GM12878 (cell line): ENCODE measurements around the gene MMP19. TPM values are rescaled to one million over a fixed set of nuclear protein-coding genes. Genes with fewer than 3 reads are reported as not detected.

Source experiments
- polyA plus RNA-seq, 11 experiments: library from polyadenylated mRNA; depleted of rRNA in 4 of 11; unstranded in 6 of 11; stranded (reverse) in 5 of 11; fragments of >200 nt; fragmentation: Nextera tagmentation in 4 of 11; fragmentation: Illumina TruSeq in 1 of 11; extraction: Ambion mirVana in 4 of 11; extraction: Trizol in 1 of 11; gene quantifications; 1 replicate in 1 of 11; 2 replicates in 10 of 11; pipeline versions ENCODE4 v1.2.1 to v1.2.3, GENCODE V29; 2011 to 2016; ENCODE audit warnings: inconsistent platforms in 2 of 11, missing spikeins in 2 of 11, low read depth in 1 of 11
- total RNA-seq, 4 experiments: library from RNA; depleted of rRNA in 3 of 4; stranded (reverse); fragments of >200 nt in 3 of 4; fragmentation: Illumina TruSeq in 1 of 4; extraction: Trizol in 1 of 4; gene quantifications; 2 replicates each; pipeline versions ENCODE4 v1.2.1 to v1.2.3, GENCODE V29; 2013 to 2021

Gene MMP19
- total and polyA plus RNA-seq, 10 of the 15 experiments (the other 5 are each of a cell fraction or from before 2014, with no cell fraction given): 0.03 to 0.04 (median 0.04) TPM; not detected in 7

Other genes with a start within 250 kb of the MMP19 start
Only the 7 nearest of the 18 such genes appear.
- gene CD63, start 113.9 kb downstream of the MMP19 start, total RNA-seq (2014; rRNA removed): 147 and 163 TPM in 2 replicates
- gene CD63, start 113.9 kb downstream of the MMP19 start, total RNA-seq (2014; rRNA removed; fragmentation: Illumina TruSeq; extraction: Trizol): 165 and 171 TPM in 2 replicates
- gene CD63, start 113.9 kb downstream of the MMP19 start, total RNA-seq (2021): 171 and 173 TPM in 2 replicates
- 157 and 182 TPM in 2 replicates for gene CD63, start 113.9 kb downstream of the MMP19 start, polyA plus RNA-seq (2011; rRNA removed)
- 142 and 156 TPM in 2 replicates for gene CD63, start 113.9 kb downstream of the MMP19 start, polyA plus RNA-seq (2014; fragmentation: Illumina TruSeq; extraction: Trizol)
- 100 to 1,000 TPM; 194 to 220 TPM for gene CD63, start 113.9 kb downstream of the MMP19 start, polyA plus RNA-seq (2014; fragmentation: Nextera tagmentation; extraction: Ambion mirVana)
- 166 and 193 TPM in 2 replicates for gene CD63, start 113.9 kb downstream of the MMP19 start, polyA plus RNA-seq (2014; rRNA removed)
- 100 to 1,000 TPM; 200 to 209 TPM for gene CD63, start 113.9 kb downstream of the MMP19 start, polyA plus RNA-seq (2016; fragmentation: Nextera tagmentation; extraction: Ambion mirVana)
- 3.1 and 5.2 TPM in 2 replicates for gene GDF11, start 99.8 kb downstream of the MMP19 start, total RNA-seq (2014; rRNA removed)
- 3.4 and 3.9 TPM in 2 replicates for gene GDF11, start 99.8 kb downstream of the MMP19 start, total RNA-seq (2014; rRNA removed; fragmentation: Illumina TruSeq; extraction: Trizol)
- gene GDF11, start 99.8 kb downstream of the MMP19 start, total RNA-seq (2021): 15.2 and 15.4 TPM in 2 replicates
- gene GDF11, start 99.8 kb downstream of the MMP19 start, polyA plus RNA-seq (2011; rRNA removed): 3.7 and 5.8 TPM in 2 replicates
- gene GDF11, start 99.8 kb downstream of the MMP19 start, polyA plus RNA-seq (2014; fragmentation: Illumina TruSeq; extraction: Trizol): 5.7 and 6.7 TPM in 2 replicates
- 1 to 10 TPM; 1.5 to 1.6 TPM for gene GDF11, start 99.8 kb downstream of the MMP19 start, polyA plus RNA-seq (2014; fragmentation: Nextera tagmentation; extraction: Ambion mirVana)
- gene GDF11, start 99.8 kb downstream of the MMP19 start, polyA plus RNA-seq (2014; rRNA removed): 9.9 and 13.0 TPM in 2 replicates
- gene GDF11, start 99.8 kb downstream of the MMP19 start, polyA plus RNA-seq (2016; fragmentation: Nextera tagmentation; extraction: Ambion mirVana): under 1 TPM; 0.83 to 0.87 TPM
- gene SARNP, start 25.2 kb downstream of the MMP19 start, total RNA-seq (2014; rRNA removed): 79.9 and 105 TPM in 2 replicates
- gene SARNP, start 25.2 kb downstream of the MMP19 start, total RNA-seq (2014; rRNA removed; fragmentation: Illumina TruSeq; extraction: Trizol): 168 and 173 TPM in 2 replicates
- gene SARNP, start 25.2 kb downstream of the MMP19 start, total RNA-seq (2021): 77.6 and 88.0 TPM in 2 replicates
- gene SARNP, start 25.2 kb downstream of the MMP19 start, polyA plus RNA-seq (2011; rRNA removed): 172 and 221 TPM in 2 replicates
- gene SARNP, start 25.2 kb downstream of the MMP19 start, polyA plus RNA-seq (2014; fragmentation: Illumina TruSeq; extraction: Trizol): 222 and 297 TPM in 2 replicates
- 100 to 1,000 TPM; 419 to 445 TPM for gene SARNP, start 25.2 kb downstream of the MMP19 start, polyA plus RNA-seq (2014; fragmentation: Nextera tagmentation; extraction: Ambion mirVana)
- 113 and 170 TPM in 2 replicates for gene SARNP, start 25.2 kb downstream of the MMP19 start, polyA plus RNA-seq (2014; rRNA removed)
- gene SARNP, start 25.2 kb downstream of the MMP19 start, polyA plus RNA-seq (2016; fragmentation: Nextera tagmentation; extraction: Ambion mirVana): 100 to 1,000 TPM; 204 to 205 TPM
- 26.0 and 33.5 TPM in 2 replicates for gene ORMDL2, start 24.9 kb downstream of the MMP19 start, total RNA-seq (2014; rRNA removed)
- 24.2 and 29.1 TPM in 2 replicates for gene ORMDL2, start 24.9 kb downstream of the MMP19 start, total RNA-seq (2014; rRNA removed; fragmentation: Illumina TruSeq; extraction: Trizol)
- gene ORMDL2, start 24.9 kb downstream of the MMP19 start, total RNA-seq (2021): 33.7 and 37.6 TPM in 2 replicates
- gene ORMDL2, start 24.9 kb downstream of the MMP19 start, polyA plus RNA-seq (2011; rRNA removed): 13.8 and 15.0 TPM in 2 replicates
- 34.1 and 44.2 TPM in 2 replicates for gene ORMDL2, start 24.9 kb downstream of the MMP19 start, polyA plus RNA-seq (2014; fragmentation: Illumina TruSeq; extraction: Trizol)
- gene ORMDL2, start 24.9 kb downstream of the MMP19 start, polyA plus RNA-seq (2014; fragmentation: Nextera tagmentation; extraction: Ambion mirVana): 100 to 1,000 TPM; 123 to 135 TPM
- gene ORMDL2, start 24.9 kb downstream of the MMP19 start, polyA plus RNA-seq (2014; rRNA removed): 24.3 and 27.5 TPM in 2 replicates
- 10 to 100 TPM; 86.9 to 96.0 TPM for gene ORMDL2, start 24.9 kb downstream of the MMP19 start, polyA plus RNA-seq (2016; fragmentation: Nextera tagmentation; extraction: Ambion mirVana)
- 36.5 and 40.4 TPM in 2 replicates for gene DNAJC14, start 13.3 kb downstream of the MMP19 start, total RNA-seq (2014; rRNA removed)
- 33.9 and 35.4 TPM in 2 replicates for gene DNAJC14, start 13.3 kb downstream of the MMP19 start, total RNA-seq (2014; rRNA removed; fragmentation: Illumina TruSeq; extraction: Trizol)
- gene DNAJC14, start 13.3 kb downstream of the MMP19 start, total RNA-seq (2021): 30.9 and 31.2 TPM in 2 replicates
- 19.6 and 22.1 TPM in 2 replicates for gene DNAJC14, start 13.3 kb downstream of the MMP19 start, polyA plus RNA-seq (2011; rRNA removed)
- gene DNAJC14, start 13.3 kb downstream of the MMP19 start, polyA plus RNA-seq (2014; fragmentation: Illumina TruSeq; extraction: Trizol): 32.0 and 37.3 TPM in 2 replicates
- gene DNAJC14, start 13.3 kb downstream of the MMP19 start, polyA plus RNA-seq (2014; fragmentation: Nextera tagmentation; extraction: Ambion mirVana): 1 to 10 TPM; 5.7 to 8.7 TPM
- gene DNAJC14, start 13.3 kb downstream of the MMP19 start, polyA plus RNA-seq (2014; rRNA removed): 19.0 and 21.9 TPM in 2 replicates
- gene DNAJC14, start 13.3 kb downstream of the MMP19 start, polyA plus RNA-seq (2016; fragmentation: Nextera tagmentation; extraction: Ambion mirVana): 10 to 100 TPM; 21.4 to 22.3 TPM
- gene PYM1, start 85.0 kb upstream of the MMP19 start, total RNA-seq (2014; rRNA removed): 56.4 and 62.9 TPM in 2 replicates
- gene PYM1, start 85.0 kb upstream of the MMP19 start, total RNA-seq (2014; rRNA removed; fragmentation: Illumina TruSeq; extraction: Trizol): 50.2 and 54.5 TPM in 2 replicates
- 44.8 and 45.5 TPM in 2 replicates for gene PYM1, start 85.0 kb upstream of the MMP19 start, total RNA-seq (2021)
- gene PYM1, start 85.0 kb upstream of the MMP19 start, polyA plus RNA-seq (2011; rRNA removed): 55.2 and 64.9 TPM in 2 replicates
- gene PYM1, start 85.0 kb upstream of the MMP19 start, polyA plus RNA-seq (2014; fragmentation: Illumina TruSeq; extraction: Trizol): 50.8 and 62.5 TPM in 2 replicates
- 10 to 100 TPM; 33.9 to 37.6 TPM for gene PYM1, start 85.0 kb upstream of the MMP19 start, polyA plus RNA-seq (2014; fragmentation: Nextera tagmentation; extraction: Ambion mirVana)
- gene PYM1, start 85.0 kb upstream of the MMP19 start, polyA plus RNA-seq (2014; rRNA removed): 73.9 and 79.6 TPM in 2 replicates
- gene PYM1, start 85.0 kb upstream of the MMP19 start, polyA plus RNA-seq (2016; fragmentation: Nextera tagmentation; extraction: Ambion mirVana): 10 to 100 TPM; 87.4 to 93.4 TPM
- 36.3 and 37.9 TPM in 2 replicates for gene DGKA, start 88.2 kb upstream of the MMP19 start, total RNA-seq (2014; rRNA removed)
- 30.2 and 30.4 TPM in 2 replicates for gene DGKA, start 88.2 kb upstream of the MMP19 start, total RNA-seq (2014; rRNA removed; fragmentation: Illumina TruSeq; extraction: Trizol)
- 49.5 and 59.7 TPM in 2 replicates for gene DGKA, start 88.2 kb upstream of the MMP19 start, total RNA-seq (2021)
- 23.0 and 27.5 TPM in 2 replicates for gene DGKA, start 88.2 kb upstream of the MMP19 start, polyA plus RNA-seq (2011; rRNA removed)
- 38.0 and 141 TPM in 2 replicates for gene DGKA, start 88.2 kb upstream of the MMP19 start, polyA plus RNA-seq (2014; fragmentation: Illumina TruSeq; extraction: Trizol)
- gene DGKA, start 88.2 kb upstream of the MMP19 start, polyA plus RNA-seq (2014; fragmentation: Nextera tagmentation; extraction: Ambion mirVana): 10 to 100 TPM; 14.0 to 20.3 TPM
- 38.4 and 41.6 TPM in 2 replicates for gene DGKA, start 88.2 kb upstream of the MMP19 start, polyA plus RNA-seq (2014; rRNA removed)
- 10 to 100 TPM; 55.6 to 65.5 TPM for gene DGKA, start 88.2 kb upstream of the MMP19 start, polyA plus RNA-seq (2016; fragmentation: Nextera tagmentation; extraction: Ambion mirVana)